GM19328 (cell line): Measurements from ENCODE around the gene EPHB3.
"Not testable (repeated sequence)": the region's sequence is repeated elsewhere in the genome, so short reads cannot be mapped to it uniquely, and the experiment has no call there.

Experiments
- ATAC-seq: cut with Tn5 transposase; IDR thresholded peaks from one replicate; pipeline ENCODE4 v1.9.1; 2021; ENCODE audit warnings: mild to moderate bottlenecking, moderate library complexity; ENCODE audit not compliant: unreplicated experiment

Gene EPHB3

DNA sequence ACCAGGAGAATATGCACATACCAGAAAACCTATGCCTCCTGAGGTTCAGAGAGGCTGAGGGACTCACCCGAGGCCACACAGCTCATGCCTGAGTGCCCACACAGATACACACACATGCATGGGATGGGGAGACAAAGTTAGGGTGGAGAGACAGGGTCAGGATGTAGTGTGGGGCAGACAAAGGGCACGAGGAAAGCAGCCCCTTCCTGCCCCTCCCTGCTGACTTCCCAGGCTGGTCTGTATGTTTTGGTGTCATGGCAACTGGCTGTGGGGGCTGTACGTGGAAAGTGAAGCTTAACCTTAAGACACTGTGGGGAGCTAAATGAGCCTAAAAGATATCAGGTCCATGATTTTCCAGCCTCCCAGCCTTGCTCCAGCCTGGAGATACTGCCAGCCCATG lies 57.8 kb downstream of the EPHB3 start:
- no peak for ATAC-seq

- no peak for ATAC-seq
These were observed 58.3 kb downstream of the EPHB3 start for GRCh38 chr3:184619787-184620430.

DNA sequence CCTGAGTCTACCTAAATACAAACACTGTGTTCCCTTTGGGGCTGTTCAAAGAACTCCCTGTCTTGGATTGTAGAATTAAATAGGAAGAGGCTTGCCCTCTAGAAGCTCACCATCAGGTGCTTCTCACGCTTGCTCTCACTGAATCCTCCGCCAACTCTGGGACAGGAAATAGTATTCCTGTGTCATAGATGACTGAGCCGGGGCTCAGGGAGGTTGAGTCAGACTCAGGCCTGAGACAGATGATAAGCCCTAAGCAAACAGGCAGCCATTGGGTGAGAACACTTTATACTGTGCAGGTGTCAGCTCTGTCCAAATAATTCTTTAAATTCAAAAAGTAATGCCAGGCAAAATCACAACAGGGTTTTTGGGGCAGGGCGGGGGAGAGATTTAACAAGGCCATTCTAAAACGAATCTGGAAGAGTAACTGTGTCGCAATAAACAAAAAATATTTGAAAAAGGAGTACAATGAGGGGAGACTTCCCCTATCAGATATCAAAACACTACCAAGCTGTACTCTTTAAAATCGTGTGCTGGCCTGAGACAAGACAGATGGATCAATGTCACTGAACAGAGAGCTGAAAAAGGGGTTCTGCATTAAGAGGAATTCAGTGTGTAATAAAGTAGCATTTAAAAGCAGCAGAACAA lies 59.0 kb downstream of the EPHB3 start:
- no peak for ATAC-seq

DNA sequence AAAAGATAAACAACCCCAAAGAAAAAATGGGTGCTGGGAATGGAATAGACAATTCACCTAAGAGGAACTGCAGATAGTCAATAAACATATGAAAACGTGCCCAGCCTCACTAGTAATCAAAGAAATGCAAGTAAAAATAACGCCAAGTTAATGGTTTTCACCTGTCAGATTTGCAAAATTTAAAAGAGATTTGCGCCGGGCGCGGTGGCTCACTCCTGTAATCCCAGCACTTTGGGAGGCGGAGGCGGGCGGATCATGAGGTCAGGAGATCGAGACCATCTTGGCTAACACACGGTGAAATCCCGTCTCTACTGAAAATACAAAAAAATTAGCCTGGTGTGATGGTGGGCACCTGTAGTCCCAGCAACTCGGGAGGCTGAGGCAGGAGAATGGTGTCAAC lies 60.6 kb downstream of the EPHB3 start:
- ATAC-seq, result not testable (repeated sequence)

DNA sequence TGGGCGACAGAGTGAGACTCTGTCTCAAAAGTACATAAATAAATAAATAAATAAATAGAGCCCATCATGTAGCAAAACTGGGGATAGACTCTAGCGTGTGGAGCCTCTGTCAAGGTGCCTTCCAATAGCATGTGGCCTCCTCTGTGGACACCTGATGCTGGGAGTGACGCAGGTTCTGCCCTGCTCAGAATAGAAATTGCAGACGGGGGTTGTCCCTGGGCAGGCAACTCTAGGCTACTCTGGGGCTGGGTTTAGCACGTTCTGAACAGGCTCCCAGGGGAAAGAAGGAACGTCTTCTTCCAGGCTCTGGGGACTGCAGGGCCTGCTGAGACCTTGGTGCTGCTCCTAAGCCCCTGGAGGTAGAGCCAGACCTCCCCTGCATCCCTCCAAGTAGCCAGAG lies 65.3 kb downstream of the EPHB3 start:
- ATAC-seq, result no peak

GRCh38 chr3:184629555-184630160 lies 68.1 kb downstream of the EPHB3 start:
- ATAC-seq, result no peak

GRCh38 chr3:184630861-184631471 lies 69.4 kb downstream of the EPHB3 start:
- ATAC-seq, result no peak

DNA sequence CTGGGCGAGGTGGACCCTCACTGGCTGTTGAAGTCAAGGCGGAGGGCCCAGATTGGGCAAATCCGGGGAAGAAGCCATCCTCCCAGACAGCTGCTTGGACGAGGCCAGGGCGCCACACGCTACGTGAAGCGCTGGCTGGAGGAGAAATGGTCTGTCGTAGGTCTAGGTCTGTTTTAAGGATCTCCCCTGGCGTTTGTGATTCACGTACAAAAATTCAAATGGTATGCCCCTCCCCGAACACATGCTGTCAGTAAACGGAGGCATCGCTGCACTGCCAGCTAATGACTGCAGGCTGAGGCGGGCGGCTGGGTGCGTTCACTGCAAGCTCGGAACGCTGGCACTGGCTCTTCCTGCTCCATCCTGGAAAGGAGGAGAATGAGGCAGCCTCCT lies 69.9 kb downstream of the EPHB3 start:
- ATAC-seq, result no peak
